PC-3 (cell line): ENCODE data around the gene DYNC1I1.

Experiments used
- EZH2 ChIP-seq: fragments of 300-600 bp; sonication (generic); IDR thresholded peaks from one replicate; pipeline ENCODE4 v1.6.1; 2017; ENCODE audit warnings: antibody characterized with exemption, mild to moderate bottlenecking, low read length; ENCODE audit not compliant: unreplicated experiment
- TF ChIP-seq, protein P1 (sequence below): fragments of 300-600 bp; sonication (generic); conservative IDR thresholded peaks from 2 replicates; pipeline ENCODE4 v1.5.1; 2017; ENCODE audit warnings: antibody characterized with exemption, low read depth, mild to moderate bottlenecking, low read length

DNA sequence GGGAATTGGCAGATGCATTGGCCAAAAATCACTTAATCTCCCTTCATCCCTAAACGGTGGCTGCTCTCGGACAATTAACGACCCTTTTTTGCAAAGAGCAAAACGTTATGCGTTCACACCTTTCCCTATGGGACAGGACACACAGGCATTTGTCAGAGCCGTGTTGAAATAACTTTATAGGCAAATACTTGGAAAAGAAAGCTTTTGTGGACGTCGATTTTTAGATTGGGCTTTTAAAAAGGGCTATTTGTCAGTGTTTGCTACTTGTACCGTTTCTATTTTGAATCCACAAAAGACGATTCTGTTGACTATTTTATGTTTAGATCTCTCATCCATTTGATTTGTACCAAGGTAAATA, 304.0 kb downstream of the DYNC1I1 start:
- TF ChIP-seq, protein P1, sequence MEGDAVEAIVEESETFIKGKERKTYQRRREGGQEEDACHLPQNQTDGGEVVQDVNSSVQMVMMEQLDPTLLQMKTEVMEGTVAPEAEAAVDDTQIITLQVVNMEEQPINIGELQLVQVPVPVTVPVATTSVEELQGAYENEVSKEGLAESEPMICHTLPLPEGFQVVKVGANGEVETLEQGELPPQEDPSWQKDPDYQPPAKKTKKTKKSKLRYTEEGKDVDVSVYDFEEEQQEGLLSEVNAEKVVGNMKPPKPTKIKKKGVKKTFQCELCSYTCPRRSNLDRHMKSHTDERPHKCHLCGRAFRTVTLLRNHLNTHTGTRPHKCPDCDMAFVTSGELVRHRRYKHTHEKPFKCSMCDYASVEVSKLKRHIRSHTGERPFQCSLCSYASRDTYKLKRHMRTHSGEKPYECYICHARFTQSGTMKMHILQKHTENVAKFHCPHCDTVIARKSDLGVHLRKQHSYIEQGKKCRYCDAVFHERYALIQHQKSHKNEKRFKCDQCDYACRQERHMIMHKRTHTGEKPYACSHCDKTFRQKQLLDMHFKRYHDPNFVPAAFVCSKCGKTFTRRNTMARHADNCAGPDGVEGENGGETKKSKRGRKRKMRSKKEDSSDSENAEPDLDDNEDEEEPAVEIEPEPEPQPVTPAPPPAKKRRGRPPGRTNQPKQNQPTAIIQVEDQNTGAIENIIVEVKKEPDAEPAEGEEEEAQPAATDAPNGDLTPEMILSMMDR: no peak
- no peak for TF ChIP-seq EZH2
